IMR-90 (cell line): Measurements from ENCODE around the gene EMD. TPM values are rescaled to one million over a fixed set of nuclear protein-coding genes. Genes with fewer than 3 reads are reported as not detected.

Experiments
- ATAC-seq: fragments of 200-7000 bp; cut with Tn5 transposase; 2 replicates; pipeline ENCODE4 v1.9.1; 2020; ENCODE audit warnings: low read depth, mild to moderate bottlenecking, moderate library complexity
- BruUV-seq: library from RNA; stranded (reverse); fragments of 400-500 nt; replicated peaks from 2 replicates; lab custom pipeline; 2021; lab: Mats Ljungman, UMichigan
- CTCF ChIA-PET: fragments of 300-600 bp; formaldehyde crosslinking; extraction: SDS; loops from one replicate; lab custom pipeline; 2021; ENCODE audit warnings: antibody characterized with exemption; lab: Yijun Ruan, JAX
- POLR2A ChIA-PET: fragments of 300-600 bp; sonication (Branson Sonifier 250); formaldehyde crosslinking; loops from one replicate; lab custom pipeline; 2022; ENCODE audit warnings: antibody characterized with exemption; ENCODE audit not compliant: unreplicated experiment; lab: Charles Lee
- DNase-seq: peaks from one replicate; pipeline ENCODE4 v3.0.0; 2013
- H2AFZ ChIP-seq: replicated peaks from 2 replicates; pipeline ENCODE3; 2013; ENCODE audit warnings: low read length, mild to moderate bottlenecking; ENCODE audit not compliant: poor library complexity
- H2AK5ac ChIP-seq: 2 replicates; pipeline ENCODE4 v1.6.1; 2013; ENCODE audit warnings: low read depth, low read length, inconsistent platforms
- H2AK9ac ChIP-seq: replicated peaks from 2 replicates; pipeline ENCODE3; 2013; ENCODE audit warnings: mild to moderate bottlenecking, low read depth, low read length, moderate library complexity; ENCODE audit not compliant: poor library complexity
- H2BK120ac ChIP-seq: 2 replicates; pipeline ENCODE4 v1.6.1; 2013; ENCODE audit warnings: low read depth, low read length, inconsistent platforms
- H2BK15ac ChIP-seq: 3 replicates; pipeline ENCODE4 v1.6.1; 2013; ENCODE audit warnings: low read depth, low read length, inconsistent platforms
- H2BK20ac ChIP-seq: 2 replicates; pipeline ENCODE4 v1.6.1; 2013; ENCODE audit warnings: low read depth, mild to moderate bottlenecking, inconsistent platforms, low read length, moderate library complexity
- H2BK5ac ChIP-seq: 2 replicates; pipeline ENCODE4 v1.6.1; 2013; ENCODE audit warnings: mild to moderate bottlenecking, low read depth, low read length, inconsistent platforms; ENCODE audit not compliant: poor library complexity, severe bottlenecking
- H3K14ac ChIP-seq: replicated peaks from 2 replicates; pipeline ENCODE4 v1.6.1; 2013; ENCODE audit warnings: low read depth, low read length, inconsistent platforms
- H3K18ac ChIP-seq: 2 replicates; pipeline ENCODE4 v1.6.1; 2013; ENCODE audit warnings: low read depth, low read length, control low read depth
- H3K23ac ChIP-seq: 2 replicates; pipeline ENCODE4 v1.6.1; 2013; ENCODE audit warnings: low read depth, low read length, inconsistent platforms
- H3K27ac ChIP-seq: 2 replicates; pipeline ENCODE4 v1.5.1; 2013; ENCODE audit warnings: mild to moderate bottlenecking, control low read depth, low read length; ENCODE audit not compliant: insufficient read depth
- H3K27me3 ChIP-seq: 2 replicates; pipeline ENCODE4 v1.6.1; 2013; ENCODE audit warnings: low read length; ENCODE audit not compliant: control insufficient read depth, insufficient read depth
- H3K36me3 ChIP-seq: 2 replicates; pipeline ENCODE4 v1.6.1; 2013; ENCODE audit warnings: low read length, mixed read lengths; ENCODE audit not compliant: control insufficient read depth, insufficient read depth
- H3K4ac ChIP-seq: 2 replicates; pipeline ENCODE4 v1.6.1; 2013; ENCODE audit warnings: low read depth, low read length, inconsistent platforms
- H3K4me1 ChIP-seq: 2 replicates; pipeline ENCODE4 v1.6.1; 2013; ENCODE audit warnings: low read length, mixed read lengths; ENCODE audit not compliant: control insufficient read depth, insufficient read depth
- H3K4me2 ChIP-seq: 2 replicates; pipeline ENCODE4 v1.6.1; 2013; ENCODE audit warnings: low read depth, mild to moderate bottlenecking, control low read depth, low read length, moderate library complexity
- H3K4me3 ChIP-seq: 2 replicates; pipeline ENCODE4 v1.5.1; 2013; ENCODE audit warnings: low read depth, mild to moderate bottlenecking, control low read depth, low read length, moderate library complexity; ENCODE audit not compliant: insufficient read depth
- H3K56ac ChIP-seq: 2 replicates; pipeline ENCODE4 v1.6.1; 2013; ENCODE audit warnings: low read length, inconsistent platforms; ENCODE audit not compliant: insufficient read depth; ENCODE audit errors: extremely low read depth
- H3K79me1 ChIP-seq, 2 experiments: 2 replicates each; pipeline ENCODE4 v1.6.1; 2013; ENCODE audit warnings: low read length in 2 of 2, inconsistent platforms in 1 of 2, low read depth in 1 of 2
- H3K9ac ChIP-seq: 2 replicates; pipeline ENCODE4 v1.6.1; 2013; ENCODE audit warnings: low read depth, low read length, control low read depth
- H3K9me1 ChIP-seq: 2 replicates; pipeline ENCODE4 v1.6.1; 2013; ENCODE audit warnings: low read length, inconsistent platforms; ENCODE audit not compliant: insufficient read depth
- H3K9me3 ChIP-seq: 2 replicates; pipeline ENCODE4 v1.6.1; 2013; ENCODE audit warnings: low read length; ENCODE audit not compliant: control insufficient read depth, insufficient read depth
- H4K20me1 ChIP-seq: 2 replicates; pipeline ENCODE4 v1.6.1; 2013; ENCODE audit warnings: low read length, inconsistent platforms; ENCODE audit not compliant: insufficient read depth
- H4K5ac ChIP-seq: 2 replicates; pipeline ENCODE4 v1.6.1; 2013; ENCODE audit warnings: mild to moderate bottlenecking, low read depth, low read length, control low read depth
- H4K8ac ChIP-seq, 2 experiments: 2 replicates each; pipeline ENCODE4 v1.6.1; 2013; ENCODE audit warnings: low read depth in 2 of 2, low read length in 2 of 2, control low read depth in 1 of 2, inconsistent platforms in 1 of 2
- H4K91ac ChIP-seq: 2 replicates; pipeline ENCODE4 v1.6.1; 2013; ENCODE audit warnings: low read depth, low read length, inconsistent platforms; ENCODE audit not compliant: insufficient read depth
- FOS ChIP-seq: fragments of 150-350 bp; IDR thresholded peaks from 2 replicates; pipeline ENCODE4 v1.6.1; 2016; ENCODE audit warnings: low read depth, low read length
- MAZ ChIP-seq: IDR thresholded peaks from 2 replicates; pipeline ENCODE4 v1.6.1; 2012; ENCODE audit warnings: low read depth, mild to moderate bottlenecking, low read length, improper control_type of control experiment, moderate library complexity, borderline replicate concordance
- MXI1 ChIP-seq: IDR thresholded peaks from 2 replicates; pipeline ENCODE4 v1.6.1; 2012; ENCODE audit warnings: low read depth, mild to moderate bottlenecking, low read length, moderate library complexity, borderline replicate concordance
- NFE2L2 ChIP-seq: fragments of 150-350 bp; IDR thresholded peaks from 2 replicates; pipeline ENCODE4 v1.6.1; 2016; ENCODE audit warnings: low read depth, mild to moderate bottlenecking, low read length
- POLR2A ChIP-seq: IDR thresholded peaks from 2 replicates; pipeline ENCODE4 v1.6.1; 2012; ENCODE audit warnings: mild to moderate bottlenecking, low read depth, low read length
- RFX5 ChIP-seq: IDR thresholded peaks from 2 replicates; pipeline ENCODE4 v1.8.0; 2012; ENCODE audit warnings: low read depth, mild to moderate bottlenecking, low read length, moderate library complexity
- WGBS, 2 experiments: methylation state at CpG; one replicate each; pipeline versions ENCODE4 v1.1.5 to v1.1.7; 2013; ENCODE audit warnings: missing lambda C conversion rate in 2 of 2; ENCODE audit not compliant: insufficient read length in 1 of 2; ENCODE audit errors: extremely low coverage in 2 of 2; 5-methylcytosine and 5-hydroxymethylcytosine counted together
- dilution Hi-C: fragments of 300-500 bp; cut with HindIII; formaldehyde crosslinking; loops from one replicate; pipeline ENCODE4 v1.14.3; 2018; ENCODE audit warnings: low sequenced_read_pairs; ENCODE audit not compliant: unreplicated experiment
- in situ Hi-C: fragments of 300-500 bp; cut with MboI; formaldehyde crosslinking; loops from 3 replicates; pipeline ENCODE4 v1.14.3; 2019; ENCODE audit warnings: low sequenced_read_pairs, inconsistent platforms, mixed read lengths
- intact Hi-C: fragments of 100-400 bp; cut with micrococcal nuclease; formaldehyde crosslinking; loops from 2 replicates; pipeline ENCODE4 v1.10.0; 2022
- polyA plus RNA-seq, 3 experiments: library from polyadenylated mRNA; depleted of rRNA; stranded (reverse); fragments of >200 nt; gene quantifications; 2 replicates each; pipeline ENCODE4 v1.2.3, GENCODE V29; 2012; ENCODE audit warnings: low replicate concordance in 1 of 3
- total RNA-seq: library from RNA; depleted of rRNA; stranded (reverse); fragments of >200 nt; gene quantifications from 2 replicates; pipeline ENCODE4 v1.2.3, GENCODE V29; 2012
- TF ChIP-seq, protein P1 (sequence below): fragments of 150-350 bp; IDR thresholded peaks from 2 replicates; pipeline ENCODE4 v1.6.1; 2016; ENCODE audit warnings: low read depth, mild to moderate bottlenecking, low read length, moderate library complexity, borderline replicate concordance
- TF ChIP-seq, protein P2 (sequence below): fragments of 150-350 bp; IDR thresholded peaks from 2 replicates; pipeline ENCODE4 v1.6.1; 2017; ENCODE audit warnings: mild to moderate bottlenecking, antibody characterized with exemption, low read length, low read depth

Gene EMD
- total and polyA plus RNA-seq, 2 of the 4 experiments (the other 2 are of a cell fraction), result 9.9 to 80.6 TPM

- DNase-seq (peak; percentile 97), ATAC-seq (peak; percentile 74)
- WGBS, 2 experiments, result 45% methylated on average over 29 of the region's 69 CpGs; no CpG with 5 or more reads in 1 of the 2 experiments
- Histone ChIP-seq H4K5ac (peak within 1 kb of the TSS; percentile 86), H3K4ac (peak within 1 kb of the TSS; percentile 96), H2AK5ac (peak within 1 kb of the TSS; percentile 97), H2BK120ac (peak within 1 kb of the TSS; percentile 76; the same call in 1 of the 2 replicates), H3K27me3 (no peaks in the 10 kb centered on the region), H2BK5ac (peak within 1 kb of the TSS; percentile 89), H4K8ac (peak within 1 kb of the TSS; percentile 79 to 98), H3K79me1 (peaks cover 4 to 24% of the 10 kb centered on the region in 2 experiments; a peak in 3 of 4 replicates), H4K91ac (peak within 1 kb of the TSS; percentile 95), H2AK9ac (peak within 1 kb of the TSS; percentile 99), H3K9me3 (no peaks in the 10 kb centered on the region), H2BK15ac (peak within 1 kb of the TSS; percentile 6; the same call in 1 of the 3 replicates), H3K4me2 (peak within 1 kb of the TSS; percentile 93), H3K56ac (peak within 1 kb of the TSS; percentile 91), H3K27ac (peak within 1 kb of the TSS; percentile 91), H4K20me1 (peaks cover 44% of the 10 kb centered on the region), H2AFZ (peak within 1 kb of the TSS; percentile 90), H3K14ac (peak within 1 kb of the TSS; percentile 99), H3K4me3 (peak within 1 kb of the TSS; percentile 64), H3K4me1 (0 out of 2 replicates have a peak, but pooled peaks cover 2% of the 10 kb centered on the region), H3K36me3 (peaks cover 21% of the 10 kb centered on the region), H3K9ac (peak within 1 kb of the TSS; percentile 97), H2BK20ac (no peak within 1 kb of the TSS), H3K23ac (peak within 1 kb of the TSS; percentile 96), H3K18ac (peak within 1 kb of the TSS; percentile 63), H3K9me1 (no peaks in the 10 kb centered on the region)
- dilution Hi-C loops, result no loop called here
- ChIA-PET CTCF (interaction anchor here (0.6 to 1.1 kb wide), 2 partner anchors 13 to 15 kb away, joined by 3 read pairs; no protein-coding TSS in a partner anchor), POLR2A (interaction anchor here (0.6 to 1.0 kb wide), 5 partner anchors 9 to 80 kb away, joined by 3 to 8 read pairs (median 4); partner anchors contain the start of gene FLNA)
- no TSS peak for BruUV-seq
- intact Hi-C loops, result no loop called here
- in situ Hi-C loops, result no loop called here
- TF ChIP-seq, protein P1, sequence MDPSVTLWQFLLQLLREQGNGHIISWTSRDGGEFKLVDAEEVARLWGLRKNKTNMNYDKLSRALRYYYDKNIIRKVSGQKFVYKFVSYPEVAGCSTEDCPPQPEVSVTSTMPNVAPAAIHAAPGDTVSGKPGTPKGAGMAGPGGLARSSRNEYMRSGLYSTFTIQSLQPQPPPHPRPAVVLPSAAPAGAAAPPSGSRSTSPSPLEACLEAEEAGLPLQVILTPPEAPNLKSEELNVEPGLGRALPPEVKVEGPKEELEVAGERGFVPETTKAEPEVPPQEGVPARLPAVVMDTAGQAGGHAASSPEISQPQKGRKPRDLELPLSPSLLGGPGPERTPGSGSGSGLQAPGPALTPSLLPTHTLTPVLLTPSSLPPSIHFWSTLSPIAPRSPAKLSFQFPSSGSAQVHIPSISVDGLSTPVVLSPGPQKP, result 0 out of 2 replicates have a peak, but pooled peaks have one; percentile 71
- TF ChIP-seq RFX5 (no peak), NFE2L2 (0 out of 2 replicates have a peak, but pooled peaks have one; percentile 6), MXI1 (0 out of 2 replicates have a peak, but pooled peaks have one; percentile 12), POLR2A (peak; percentile 100), FOS (no peak), MAZ (no peak; the same call in 1 of the 2 replicates)
- TF ChIP-seq, protein P2, sequence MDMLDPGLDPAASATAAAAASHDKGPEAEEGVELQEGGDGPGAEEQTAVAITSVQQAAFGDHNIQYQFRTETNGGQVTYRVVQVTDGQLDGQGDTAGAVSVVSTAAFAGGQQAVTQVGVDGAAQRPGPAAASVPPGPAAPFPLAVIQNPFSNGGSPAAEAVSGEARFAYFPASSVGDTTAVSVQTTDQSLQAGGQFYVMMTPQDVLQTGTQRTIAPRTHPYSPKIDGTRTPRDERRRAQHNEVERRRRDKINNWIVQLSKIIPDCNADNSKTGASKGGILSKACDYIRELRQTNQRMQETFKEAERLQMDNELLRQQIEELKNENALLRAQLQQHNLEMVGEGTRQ, result peak; percentile 49; the same call in 1 of the 2 replicates
These were observed 19.0 kb downstream of the EMD start, which contains the start of gene RPL10 for GRCh38 chrX:154397888-154398667. RPL10 (plus strand) TSS chrX:154398377; CDS start chrX:154398520, 143 bp downstream.
